Caki2 (cell line): Measurements from ENCODE around the gene ZNF665. TPM values are rescaled to one million over a fixed set of nuclear protein-coding genes. Genes with fewer than 3 reads are reported as not detected.
"Not testable (repeated sequence)": the region's sequence is repeated elsewhere in the genome, so short reads cannot be mapped to it uniquely, and the experiment has no call there.

Experiments
- DNase-seq: peaks from one replicate; pipeline ENCODE4 v3.0.0-alpha.2; 2015; ENCODE audit warnings: low read depth
- in situ Hi-C: cut with HindIII; loops from 2 replicates; pipeline ENCODE4 v1.10.0; 2016; ENCODE audit warnings: low sequenced_read_pairs, low pct_unique_long_range_greater_than_20kb, mixed read lengths
- total RNA-seq: library from RNA; depleted of rRNA; stranded (reverse); fragments of >200 nt; shearing (Covaris generic); gene quantifications from 2 replicates; pipeline ENCODE4 v1.2.3, GENCODE V29; 2014; ENCODE audit warnings: low replicate concordance; rRNA removed

ZNF665 gene
- total RNA-seq = not detected in 2 replicates

DNA sequence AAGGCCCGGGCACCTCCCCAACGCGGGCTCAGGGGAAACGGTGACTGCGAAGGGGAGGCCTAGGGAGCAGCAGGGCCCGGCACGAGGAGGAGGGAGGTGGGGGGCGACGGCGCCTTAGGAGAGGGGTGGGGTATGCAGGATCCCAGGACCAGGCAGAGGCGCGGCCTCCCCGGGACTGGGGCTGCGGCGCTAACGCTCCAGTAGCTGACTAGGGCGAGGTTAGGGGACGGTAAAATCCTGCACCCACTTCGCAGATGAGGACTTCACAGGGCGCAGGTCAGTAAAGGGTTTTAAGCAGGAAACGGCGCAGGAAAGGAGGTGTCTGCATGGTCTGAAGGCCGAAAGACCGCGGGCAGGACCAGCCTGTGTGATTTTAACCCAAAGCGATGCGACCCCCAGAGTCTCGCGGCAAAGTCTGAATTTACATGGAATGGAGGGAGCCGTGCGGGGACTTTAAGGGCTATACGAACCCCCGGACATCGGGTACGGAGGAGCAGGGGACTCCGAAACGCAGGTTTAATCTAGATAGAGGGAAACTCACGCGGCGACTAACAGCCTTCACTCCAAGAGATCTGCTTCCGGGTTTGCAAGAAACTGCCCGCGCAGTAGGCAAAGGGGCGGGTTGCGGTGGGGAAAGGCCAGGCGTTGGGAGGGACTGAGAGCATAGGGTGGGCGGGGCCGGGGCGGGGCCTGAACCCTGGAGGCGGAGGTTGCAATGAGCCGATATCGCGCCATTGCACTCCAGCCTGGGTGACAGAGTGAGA, at the start of gene ZNF665:
TSS of gene ZNF665 (minus strand) at position 588 of the 764 bp plus-strand sequence. CDS start 10,460 bp downstream, outside the sequence.
- DNase-seq = no peak
- in situ Hi-C loops = no loop called here

GRCh38 chr19:53237114-53237777, 44.1 kb upstream of the ZNF665 start:
- in situ Hi-C loops = no loop called here
- DNase-seq = no peak

DNA sequence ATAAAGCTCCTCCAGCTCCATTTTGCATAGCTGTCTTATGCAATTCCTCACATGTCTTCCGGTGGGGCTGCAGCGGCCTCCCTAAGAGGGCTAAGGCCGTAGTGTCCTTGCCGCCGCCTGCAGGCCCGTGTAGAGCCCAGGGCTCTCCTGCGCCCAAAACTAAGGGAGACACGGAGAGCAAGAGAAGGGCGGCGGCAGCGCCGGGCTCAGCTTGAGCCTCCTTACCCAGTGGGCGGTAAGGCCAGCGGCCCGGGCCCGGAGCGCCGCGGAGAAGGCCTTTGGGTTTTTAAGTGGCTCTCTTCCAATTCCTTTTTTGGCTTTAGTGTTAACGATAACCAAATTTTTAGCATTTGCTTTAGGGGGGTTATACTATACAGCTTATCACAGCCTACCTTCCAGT, 31.4 kb upstream of the ZNF665 start:
- DNase-seq = no peak
- in situ Hi-C loops = no loop called here

- in situ Hi-C loops, DNase-seq: not testable (repeated sequence)
Observed at GRCh38 chr19:53222716-53223115, 29.6 kb upstream of the ZNF665 start.

DNA sequence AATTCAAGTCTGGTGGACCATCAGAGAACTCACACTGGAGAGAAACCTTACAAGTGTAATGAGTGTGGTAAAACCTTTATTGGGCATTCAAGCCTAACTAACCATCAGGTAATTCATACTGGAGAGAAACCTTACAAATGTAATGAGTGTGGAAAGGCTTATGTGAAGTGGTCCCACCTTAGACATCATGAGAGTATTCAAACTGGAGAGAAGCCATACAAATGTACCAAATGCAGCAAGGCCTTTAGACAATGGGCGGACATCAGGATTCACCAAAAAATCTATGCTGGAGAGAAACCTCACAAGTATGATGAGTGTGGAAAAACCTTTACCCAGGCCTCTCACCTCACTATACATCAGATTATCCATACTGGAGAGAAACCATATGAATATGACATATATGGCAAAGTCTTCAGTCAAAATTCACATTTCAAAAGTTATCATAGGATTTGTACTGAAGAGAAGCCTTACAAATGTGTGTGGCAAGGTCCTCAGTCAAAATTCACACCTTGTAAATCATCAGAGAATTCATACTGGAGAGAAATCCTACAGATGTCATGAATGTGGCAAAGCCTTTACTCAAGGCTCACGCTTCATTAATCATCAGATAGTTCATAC, 19.7 kb upstream of the ZNF665 start:
- DNase-seq = no peak
- in situ Hi-C loops = no loop called here

GRCh38 chr19:53211554-53211953, 18.4 kb upstream of the ZNF665 start:
- DNase-seq, in situ Hi-C loops: not testable (repeated sequence)

DNA sequence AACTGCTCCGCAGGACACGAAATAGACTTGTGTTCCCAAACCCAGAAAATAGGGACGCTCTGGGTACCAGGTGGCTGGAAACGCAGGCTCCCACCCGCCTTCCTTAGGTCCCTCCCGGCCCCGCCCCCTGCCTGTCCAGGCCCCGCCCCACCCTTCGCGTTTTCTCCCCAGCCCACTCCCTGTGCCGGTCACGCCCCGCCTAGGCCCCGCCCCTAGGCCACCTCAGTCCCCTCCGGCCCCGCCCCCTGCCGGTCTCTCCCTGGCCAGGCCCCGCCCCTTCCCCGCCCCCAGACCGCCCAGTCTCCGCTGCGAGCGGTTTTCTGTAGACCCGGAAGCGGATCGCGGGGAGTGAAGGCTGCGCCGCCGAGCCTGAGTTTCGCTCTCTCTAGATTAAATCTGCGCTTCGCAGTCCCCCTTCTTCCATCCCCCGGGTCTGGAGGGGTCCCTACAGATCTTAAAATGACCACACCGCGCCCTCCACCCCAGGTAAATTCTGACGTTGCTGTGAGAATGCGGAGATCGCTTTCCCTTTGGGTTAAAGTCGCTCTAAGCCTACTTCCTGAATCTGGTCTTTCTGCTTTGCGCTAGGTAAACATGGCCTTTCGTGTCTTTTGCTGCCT, 3.7 kb upstream of the ZNF665 start:
- in situ Hi-C loops = no loop called here
- peak; percentile 68 for DNase-seq

DNA sequence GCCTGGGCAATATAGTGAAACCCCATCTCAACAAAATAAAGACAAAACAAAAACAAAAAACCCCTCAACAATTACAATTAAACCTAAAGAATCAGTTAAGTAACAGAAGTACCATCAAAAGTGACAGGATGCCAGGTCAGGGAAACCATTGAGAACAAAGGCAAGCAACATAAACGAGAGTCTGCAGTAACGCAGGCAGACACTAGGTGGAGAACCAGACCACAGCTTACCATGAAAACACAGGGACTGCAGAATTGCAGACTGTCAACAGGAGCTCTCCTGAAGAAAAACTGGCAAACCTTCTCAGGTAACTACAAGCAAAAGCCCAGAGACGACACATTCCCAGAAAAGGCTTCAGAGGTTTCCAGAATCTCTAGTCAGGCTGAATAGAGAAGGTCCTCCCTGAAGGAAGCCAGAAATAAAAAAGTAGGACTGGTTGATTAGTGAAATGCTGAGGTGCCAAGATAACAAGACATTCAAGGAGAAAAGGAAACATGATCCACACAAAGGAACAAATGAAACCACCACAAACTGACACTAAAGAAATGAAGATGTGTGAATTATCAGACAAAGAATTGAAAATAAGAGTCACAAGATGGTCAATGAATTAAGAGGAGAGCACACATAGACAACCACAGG, 2.2 kb upstream of the ZNF665 start:
- in situ Hi-C loops = no loop called here
- DNase-seq = peak; percentile 62

- in situ Hi-C loops = no loop called here
- DNase-seq = no peak
Observed at GRCh38 chr19:53193535-53194222, 521 bp upstream of the ZNF665 start.

- in situ Hi-C loops = no loop called here
- no peak for DNase-seq
Observed at GRCh38 chr19:53190253-53190652, 2.9 kb downstream of the ZNF665 start.

- in situ Hi-C loops = not testable (repeated sequence)
Observed at GRCh38 chr19:53189691-53190198, 3.4 kb downstream of the ZNF665 start.

GRCh38 chr19:53185155-53185882, 7.8 kb downstream of the ZNF665 start:
- in situ Hi-C loops, DNase-seq: not testable (repeated sequence)

More at GRCh38 chr19:53189691-53190198, 3.4 kb downstream of the ZNF665 start:
- DNase-seq = not testable (repeated sequence)

DNA sequence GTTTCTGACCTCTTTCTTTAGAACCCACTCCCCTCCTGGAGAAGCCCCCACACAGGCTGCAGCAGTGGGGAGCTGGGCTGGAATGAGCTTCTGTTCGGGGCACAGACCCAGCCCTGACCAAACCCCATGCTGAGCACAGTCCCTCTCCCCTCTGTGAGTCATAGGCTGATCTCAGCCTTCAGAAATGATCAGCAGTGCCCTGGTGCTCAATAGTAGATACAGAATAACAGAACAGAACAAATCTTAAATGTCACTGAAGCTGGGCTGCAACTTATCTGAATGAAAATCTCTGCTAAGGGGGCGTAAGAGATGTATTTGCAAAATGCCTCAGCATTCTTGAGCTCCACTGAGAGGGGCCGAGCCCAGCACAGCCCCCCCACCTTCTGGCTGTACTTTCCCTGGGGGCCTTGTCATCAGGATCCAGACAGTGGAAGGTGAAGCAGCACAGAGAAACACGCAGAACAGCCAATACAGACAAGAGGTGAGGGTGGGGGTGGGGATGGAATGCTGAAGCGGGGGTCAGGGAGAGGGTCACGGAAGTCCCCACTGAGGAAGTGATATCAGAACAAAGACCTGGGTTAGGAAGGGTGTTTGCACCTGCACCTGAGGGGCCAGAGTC, 9.9 kb downstream of the ZNF665 start:
- in situ Hi-C loops = no loop called here
- peak; percentile 19 for DNase-seq

DNA sequence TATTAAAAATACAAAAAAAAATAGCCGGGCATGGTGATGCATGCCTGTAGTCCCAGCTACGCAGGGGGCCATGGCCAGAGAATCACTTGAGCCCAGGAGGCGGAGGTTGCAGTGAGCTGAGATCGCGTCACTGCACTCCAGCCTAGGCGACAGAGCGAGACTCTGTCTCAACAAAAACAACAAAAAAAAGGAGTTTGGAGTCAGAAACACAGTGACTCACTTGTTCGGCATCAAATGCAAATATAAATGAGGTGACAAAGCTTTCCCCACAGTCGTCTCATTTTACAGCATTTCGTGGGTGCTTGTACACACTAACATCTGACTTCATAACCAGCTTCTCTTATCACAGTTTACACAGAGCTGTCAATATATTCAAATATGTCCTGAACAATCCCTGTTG, 11.0 kb downstream of the ZNF665 start:
- in situ Hi-C loops = no loop called here
- peak; percentile 73 for DNase-seq

- DNase-seq = no peak
- in situ Hi-C loops = no loop called here
Observed at GRCh38 chr19:53177986-53178385, 15.2 kb downstream of the ZNF665 start.

DNA sequence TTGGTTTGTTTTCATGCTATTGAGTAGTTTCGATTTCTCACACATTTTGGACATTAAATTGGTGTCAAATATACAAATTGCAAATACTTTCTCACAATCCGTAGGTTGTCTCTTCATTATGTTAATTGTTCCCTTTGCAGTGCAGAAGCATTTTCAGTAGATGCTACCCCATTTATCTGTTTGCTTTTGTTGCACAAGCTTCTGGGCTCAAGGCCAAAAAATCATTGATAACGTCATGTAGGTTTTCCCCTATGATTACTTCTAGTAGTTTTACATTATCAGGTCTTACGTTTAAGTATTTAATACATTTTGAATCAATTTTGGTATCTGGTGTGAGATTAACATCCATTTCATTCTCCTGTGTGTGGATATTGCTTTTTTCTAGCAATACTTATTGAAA, 20.3 kb downstream of the ZNF665 start:
- in situ Hi-C loops = no loop called here
- no peak for DNase-seq

DNA sequence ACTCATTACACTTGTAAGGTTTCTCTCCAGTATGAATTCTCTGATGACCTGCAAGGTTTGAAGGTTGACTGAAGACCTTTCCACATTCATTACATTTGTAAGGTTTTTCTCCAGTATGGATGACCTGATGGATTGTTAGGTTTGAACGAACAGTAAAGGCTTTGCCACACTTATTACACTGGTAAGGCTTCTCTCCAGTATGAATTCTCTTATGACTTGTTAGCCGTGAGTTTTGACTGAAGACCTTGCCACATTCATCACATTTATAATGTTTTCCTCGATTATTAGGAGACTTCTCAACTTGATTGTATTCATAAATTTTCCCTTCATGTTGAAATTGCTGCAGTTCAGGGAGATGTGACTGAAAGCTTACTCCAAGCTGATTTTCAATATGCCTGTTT, 27.5 kb downstream of the ZNF665 start:
- in situ Hi-C loops = no loop called here
- no peak for DNase-seq
